Measurements from ENCODE around the gene PRKAR1A. TPM values are rescaled to one million over a fixed set of nuclear protein-coding genes. Genes with fewer than 3 reads are reported as not detected.
A peak's percentile ranks its signal among the peaks of the same experiment; 100 is the strongest.

The PRKAR1A gene
- total and polyA plus RNA-seq, 2 of the 8 experiments (the other 6 are each of a cell fraction or from before 2014, with no cell fraction given), result 39.3 to 149 TPM

- H4K20me1 ChIP-seq (replicated peaks in 1 of 2; ENCODE audit: control insufficient read depth in 1 of 2, insufficient read depth in 2 of 2, low read length in 2 of 2), result no peaks in the 10 kb centered on the region
- H2AFZ ChIP-seq (ENCODE audit: low read length), result 0 out of 2 replicates have a peak overlapping the region, but pooled peaks have one; percentile 31
- no peak overlapping the region for H3K4ac ChIP-seq (replicated peaks; ENCODE audit: insufficient read length, low read depth, low read length)
- no peak for DNase-seq (ENCODE audit: low read depth in 1 of 2, low spot score in 2 of 2)
- CTCF ChIA-PET (ENCODE audit: partially characterized antibody), result interaction anchor here (0.8 to 1.4 kb wide), 2 partner anchors 25 to 28 kb away, joined by 3 to 6 read pairs; no protein-coding TSS in a partner anchor
- no peak overlapping the region for H2BK5ac ChIP-seq (ENCODE audit: low read depth, low read length)
- H3K23me2 ChIP-seq (ENCODE audit: low read depth, low read length), result no peaks in the 10 kb centered on the region
- H3K9ac ChIP-seq (replicated peaks in 1 of 4; ENCODE audit: extremely low read depth in 1 of 4, low read depth in 3 of 4, low read length in 3 of 4), result no peak overlapping the region
- no peak overlapping the region for H2AK5ac ChIP-seq (ENCODE audit: low read depth, low read length)
- no peak overlapping the region for H2BK15ac ChIP-seq (ENCODE audit: low read length)
- H3K79me1 ChIP-seq (ENCODE audit: low read depth, low read length), result no peaks in the 10 kb centered on the region
- FAIRE-seq, result no peak
- H3K36me3 ChIP-seq (ENCODE audit: control insufficient read depth in 2 of 4, insufficient read depth in 4 of 4, low read length in 3 of 4), result no peaks in the 10 kb centered on the region
- H4K5ac ChIP-seq (ENCODE audit: insufficient read length, low read depth, low read length), result no peak overlapping the region
- H2BK120ac ChIP-seq (replicated peaks; ENCODE audit: low read depth, low read length), result no peak overlapping the region
- POLR2A ChIA-PET (ENCODE audit: partially characterized antibody), result no interaction called here
- H4K8ac ChIP-seq (ENCODE audit: extremely low read depth, insufficient read depth, low read length), result no peak overlapping the region
- no peak overlapping the region for H3K4me3 ChIP-seq (ENCODE audit: extremely low read depth in 1 of 4, insufficient read depth in 2 of 4, low read depth in 3 of 4, low read length in 4 of 4)
- no peak overlapping the region for H3K14ac ChIP-seq (ENCODE audit: insufficient read length)
- no peak overlapping the region for H2BK12ac ChIP-seq (ENCODE audit: low read depth, low read length)
- H3K27ac ChIP-seq (ENCODE audit: low read depth, low read length), result no peak overlapping the region
- no peaks in the 10 kb centered on the region for H3K4me1 ChIP-seq (replicated peaks in 1 of 4; ENCODE audit: control insufficient read depth in 3 of 4, insufficient read depth in 4 of 4, low read length in 3 of 4)
- no peaks in the 10 kb centered on the region; a peak in 1 of 7 replicates for H3K27me3 ChIP-seq (replicated peaks in 1 of 4; ENCODE audit: control insufficient read depth in 3 of 4, extremely low read depth in 1 of 4, insufficient read depth in 3 of 4, low read length in 3 of 4)
- no peak overlapping the region for H2BK20ac ChIP-seq (ENCODE audit: low read length)
- no peak overlapping the region for H3K4me2 ChIP-seq (ENCODE audit: insufficient read depth in 1 of 2, low read depth in 2 of 2, low read length in 2 of 2)
- peaks cover 0 to 5% of the 10 kb centered on the region in 2 experiments; a peak in 1 of 4 replicates for H3K9me3 ChIP-seq (ENCODE audit: insufficient read depth in 2 of 2, low read depth in 1 of 2, low read length in 1 of 2)
- no peak overlapping the region for H3K18ac ChIP-seq (ENCODE audit: extremely low read depth, low read length)
- H3K79me2 ChIP-seq (ENCODE audit: control insufficient read depth in 1 of 2, insufficient read depth in 2 of 2, low read length in 2 of 2), result no peaks in the 10 kb centered on the region
- H3K23ac ChIP-seq (ENCODE audit: insufficient read length), result no peak overlapping the region
- 90% methylated on average over 11 of the region's 12 CpGs; no CpG with 5 or more reads in 1 of the 2 experiments for WGBS, 2 experiments (ENCODE audit: extremely low coverage in 1 of 2, insufficient coverage in 1 of 2, insufficient read length in 1 of 2, insufficient replicate concordance in 2 of 2, low coverage in 1 of 2, low lambda C conversion rate in 2 of 2, missing lambda C conversion rate in 1 of 2)
- no peak overlapping the region for H3K56ac ChIP-seq (replicated peaks; ENCODE audit: insufficient read length, low read depth, low read length)
- no peak overlapping the region for H4K91ac ChIP-seq (replicated peaks; ENCODE audit: insufficient read length, low read length)
- no peak for TF ChIP-seq HDAC2 (IDR thresholded peaks at IDR 0.05; ENCODE audit: borderline replicate concordance in 1 of 2, low read depth in 2 of 2, low read length in 2 of 2)
- TF ChIP-seq SIN3A (conservative IDR thresholded peaks at IDR 0.05 in 1 of 2, IDR thresholded peaks at IDR 0.05 in 1 of 2; ENCODE audit: low read depth in 1 of 2, low read length in 2 of 2), result no peak
- no peak for TF ChIP-seq SP1 (IDR thresholded peaks at IDR 0.05; ENCODE audit: low read depth, low read length)
- no peak for TF ChIP-seq CHD2 (IDR thresholded peaks at IDR 0.05; ENCODE audit: low read length)
- no peak for TF ChIP-seq SRF (IDR thresholded peaks at IDR 0.05; ENCODE audit: low read depth, low read length)
- TF ChIP-seq NANOG (IDR thresholded peaks at IDR 0.05; ENCODE audit: insufficient read depth, low read depth, low read length, poor library complexity, severe bottlenecking), result no peak
- no peak for TF ChIP-seq HDAC6 (IDR thresholded peaks at IDR 0.05; ENCODE audit: low read depth, low read length)
- TF ChIP-seq MAFK (IDR thresholded peaks at IDR 0.05; ENCODE audit: low read depth, low read length), result no peak
- TF ChIP-seq POLR2A (IDR thresholded peaks at IDR 0.05; ENCODE audit: control extremely low read depth in 1 of 2, low read depth in 2 of 2, low read length in 2 of 2), result no peak
- no peak for TF ChIP-seq JUND (IDR thresholded peaks at IDR 0.05; ENCODE audit: low read length)
- TF ChIP-seq RBBP5 (IDR thresholded peaks at IDR 0.05; ENCODE audit: borderline replicate concordance, low read depth, low read length), result no peak
- no peak for TF ChIP-seq ASH2L (IDR thresholded peaks at IDR 0.05; ENCODE audit: low read length)
- TF ChIP-seq MAX (IDR thresholded peaks at IDR 0.05), result no peak
These were observed 20.6 kb upstream of the PRKAR1A start for GRCh38 chr17:68491381-68492231.
